Ovary (tissue), 3 donors: ENCODE measurements around the gene EPC2.

Experiments
- EP300 ChIP-seq: sonication (generic); formaldehyde crosslinking; IDR thresholded peaks from one replicate; pipeline ENCODE4 v1.6.1; 2017; ENCODE audit warnings: antibody characterized with exemption
- POLR2A ChIP-seq: fragments of 450-650 bp; IDR thresholded peaks from one replicate; pipeline ENCODE4 v1.6.1; 2017; ENCODE audit warnings: antibody characterized with exemption, mild to moderate bottlenecking, moderate library complexity
- TF ChIP-seq, protein P1 (sequence below), 3 donors: fragments of 450-650 bp in 2 of 3; fragments of 200-600 bp in 1 of 3; IDR thresholded peaks; one replicate each; pipeline versions ENCODE4 v1.5.1 to v1.8.0; 2016 to 2022; ENCODE audit warnings: antibody characterized with exemption in 3 of 3, mild to moderate bottlenecking in 1 of 3
- donor health status: DM: no; HTN: no; CAD: no.

DNA sequence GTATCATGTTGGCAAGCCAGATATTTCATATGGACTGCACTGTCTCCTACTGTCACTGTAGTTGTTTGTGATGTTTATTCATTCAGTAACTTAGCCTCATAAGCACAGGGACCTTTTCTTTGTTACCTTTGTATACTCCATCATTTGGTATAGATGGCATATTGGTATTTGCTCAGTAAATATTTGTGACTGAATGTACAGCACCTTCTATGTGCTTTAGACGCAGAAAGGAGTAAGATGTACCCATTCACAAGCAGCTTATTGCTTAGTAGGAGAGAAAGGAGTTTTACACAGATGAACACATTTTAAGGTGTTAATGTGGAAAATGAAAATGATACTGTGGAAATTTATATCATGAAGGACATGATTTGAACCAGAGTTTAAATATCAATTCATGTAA is 12.0 kb downstream of the EPC2 start:
- TF ChIP-seq EP300 (no peak), POLR2A (no peak)
- TF ChIP-seq, protein P1, sequence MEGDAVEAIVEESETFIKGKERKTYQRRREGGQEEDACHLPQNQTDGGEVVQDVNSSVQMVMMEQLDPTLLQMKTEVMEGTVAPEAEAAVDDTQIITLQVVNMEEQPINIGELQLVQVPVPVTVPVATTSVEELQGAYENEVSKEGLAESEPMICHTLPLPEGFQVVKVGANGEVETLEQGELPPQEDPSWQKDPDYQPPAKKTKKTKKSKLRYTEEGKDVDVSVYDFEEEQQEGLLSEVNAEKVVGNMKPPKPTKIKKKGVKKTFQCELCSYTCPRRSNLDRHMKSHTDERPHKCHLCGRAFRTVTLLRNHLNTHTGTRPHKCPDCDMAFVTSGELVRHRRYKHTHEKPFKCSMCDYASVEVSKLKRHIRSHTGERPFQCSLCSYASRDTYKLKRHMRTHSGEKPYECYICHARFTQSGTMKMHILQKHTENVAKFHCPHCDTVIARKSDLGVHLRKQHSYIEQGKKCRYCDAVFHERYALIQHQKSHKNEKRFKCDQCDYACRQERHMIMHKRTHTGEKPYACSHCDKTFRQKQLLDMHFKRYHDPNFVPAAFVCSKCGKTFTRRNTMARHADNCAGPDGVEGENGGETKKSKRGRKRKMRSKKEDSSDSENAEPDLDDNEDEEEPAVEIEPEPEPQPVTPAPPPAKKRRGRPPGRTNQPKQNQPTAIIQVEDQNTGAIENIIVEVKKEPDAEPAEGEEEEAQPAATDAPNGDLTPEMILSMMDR (IDR thresholded peaks at IDR 0.05), result no peak
